Heart left ventricle (tissue), 16 donors: ENCODE results near the gene WNT11. TPM values are rescaled to one million over a fixed set of nuclear protein-coding genes. Genes with fewer than 3 reads are reported as not detected.

Source experiments
- ATAC-seq, 4 donors: fragments of 200-7000 bp; cut with Tn5 transposase; one replicate each; pipeline ENCODE4 v1.9.1; 2020 to 2022; ENCODE audit warnings: moderate library complexity in 4 of 4, mild to moderate bottlenecking in 3 of 4, moderate number of reproducible peaks in 1 of 4
- DNase-seq, 5 donors: peaks; one replicate each; pipeline ENCODE4 v3.0.0-alpha.2; 2020
- H3K27ac ChIP-seq, 12 donors: fragments of 200-600 bp; sonication (generic) in 4 of 12; one replicate each; pipeline versions ENCODE4 v1.5.0 to v1.8.0; 2016 to 2022; ENCODE audit warnings: mild to moderate bottlenecking in 2 of 12
- H3K27me3 ChIP-seq, 9 donors: fragments of 200-600 bp; sonication (generic) in 2 of 9; one replicate each; pipeline versions ENCODE4 v1.5.1 to v1.8.0; 2016 to 2022; ENCODE audit warnings: mild to moderate bottlenecking in 3 of 9
- H3K36me3 ChIP-seq, 9 donors: fragments of 200-600 bp; sonication (generic) in 2 of 9; one replicate each; pipeline versions ENCODE4 v1.5.0 to v1.8.0; 2018 to 2022; ENCODE audit warnings: mild to moderate bottlenecking in 2 of 9
- H3K4me1 ChIP-seq, 12 donors: fragments of 200-600 bp; sonication (generic) in 4 of 12; one replicate each; pipeline versions ENCODE4 v1.5.0 to v1.8.0; 2016 to 2022; ENCODE audit warnings: mild to moderate bottlenecking in 3 of 12
- H3K4me3 ChIP-seq, 12 donors: fragments of 200-600 bp; sonication (generic) in 4 of 12; one replicate each; pipeline versions ENCODE4 v1.5.0 to v1.8.0; 2017 to 2022; ENCODE audit warnings: mild to moderate bottlenecking in 9 of 12, moderate library complexity in 4 of 12
- H3K9me3 ChIP-seq, 12 donors: fragments of 200-600 bp; sonication (generic) in 4 of 12; one replicate each; pipeline versions ENCODE4 v1.5.0 to v1.8.0; 2016 to 2022; ENCODE audit warnings: mild to moderate bottlenecking in 1 of 12
- POLR2A ChIP-seq, 2 donors: fragments of 450-650 bp; IDR thresholded peaks; one replicate each; pipeline ENCODE4 v1.6.1; 2017; ENCODE audit warnings: antibody characterized with exemption in 2 of 2, mild to moderate bottlenecking in 2 of 2, moderate library complexity in 2 of 2
- WGBS, 4 donors: extraction: QIAGEN DNeasy Blood & Tissue Kit in 2 of 4; methylation state at CpG; one replicate each; pipeline versions ENCODE4 v1.1.5 to v1.1.7; 2013 to 2018; 5-methylcytosine and 5-hydroxymethylcytosine counted together
- intact Hi-C, 10 donors: fragments of 100-400 bp; cut with DNase I; formaldehyde crosslinking; loops; one replicate each; pipeline versions ENCODE4 v1.11.1 to v1.14.2; 2022
- polyA plus RNA-seq, 2 donors: library from polyadenylated mRNA; stranded (reverse); fragments of 200-250 nt; gene quantifications; one replicate each; pipeline ENCODE4 v1.2.3, GENCODE V29; 2013
- total RNA-seq, 9 donors: library from RNA; depleted of rRNA in 2 of 9; stranded (reverse); fragments of >200 nt in 2 of 9; fragmentation: NEBNext Ultra II Directional in 3 of 9; extraction: Animal tissue kit (Norgen Biotek cat#: 25700) in 3 of 9; gene quantifications; one replicate each; pipeline versions ENCODE4 v1.1.0 to v1.2.4, GENCODE V29; 2016 to 2023
- TF ChIP-seq, protein P1 (sequence below), 12 donors: fragments of 200-600 bp; sonication (generic) in 4 of 12; IDR thresholded peaks; one replicate each; pipeline versions ENCODE4 v1.5.0 to v1.8.0; 2018 to 2022; ENCODE audit warnings: antibody characterized with exemption in 12 of 12, mild to moderate bottlenecking in 5 of 12
- donor health status: ischemic (EF 13 %, LVEDD 7.1; RV severe dilation, severe dysfunction).
- donor health status: healthy with polysubstance abuse.
- donor health status: DM: no; HTN: yes; CAD: no.
- donor health status: DM: no; HTN: no; CAD: no.
- donor health status: ischemic (EF 25% LVEDD 6.9; RV normal size, moderate dysfunction).
- donor health status: ischemic (EF 25% LVEDD 5.7; RV mildly dilated, moderate dysfunction).
- donor health status: healthy.
- donor health status: DM: yes; HTN: yes; CAD: no.
- donor health status: ischemic (EF 35%, LVEDD 5.7; RV mildly dilated, moderate dysfunction).
- donor health status: nonischemic (EF 11% LVEDD 7.7; RV severe dilation, severe dysfunction).
- donor health status: DM: yes; HTN: yes; CAD: no.
- donor health status: PGD.
- donor health status: ischemic (EF 29% LVEDD 5.4; RV normal size, mild dysfunction).
- donor health status: nonischemic (EF 23%, LVEDD 6.1; RV moderate dilation, normal function).

Gene WNT11
- total and polyA plus RNA-seq, 11 donors = 3.8 to 20.9 (median 8.1) TPM

DNA sequence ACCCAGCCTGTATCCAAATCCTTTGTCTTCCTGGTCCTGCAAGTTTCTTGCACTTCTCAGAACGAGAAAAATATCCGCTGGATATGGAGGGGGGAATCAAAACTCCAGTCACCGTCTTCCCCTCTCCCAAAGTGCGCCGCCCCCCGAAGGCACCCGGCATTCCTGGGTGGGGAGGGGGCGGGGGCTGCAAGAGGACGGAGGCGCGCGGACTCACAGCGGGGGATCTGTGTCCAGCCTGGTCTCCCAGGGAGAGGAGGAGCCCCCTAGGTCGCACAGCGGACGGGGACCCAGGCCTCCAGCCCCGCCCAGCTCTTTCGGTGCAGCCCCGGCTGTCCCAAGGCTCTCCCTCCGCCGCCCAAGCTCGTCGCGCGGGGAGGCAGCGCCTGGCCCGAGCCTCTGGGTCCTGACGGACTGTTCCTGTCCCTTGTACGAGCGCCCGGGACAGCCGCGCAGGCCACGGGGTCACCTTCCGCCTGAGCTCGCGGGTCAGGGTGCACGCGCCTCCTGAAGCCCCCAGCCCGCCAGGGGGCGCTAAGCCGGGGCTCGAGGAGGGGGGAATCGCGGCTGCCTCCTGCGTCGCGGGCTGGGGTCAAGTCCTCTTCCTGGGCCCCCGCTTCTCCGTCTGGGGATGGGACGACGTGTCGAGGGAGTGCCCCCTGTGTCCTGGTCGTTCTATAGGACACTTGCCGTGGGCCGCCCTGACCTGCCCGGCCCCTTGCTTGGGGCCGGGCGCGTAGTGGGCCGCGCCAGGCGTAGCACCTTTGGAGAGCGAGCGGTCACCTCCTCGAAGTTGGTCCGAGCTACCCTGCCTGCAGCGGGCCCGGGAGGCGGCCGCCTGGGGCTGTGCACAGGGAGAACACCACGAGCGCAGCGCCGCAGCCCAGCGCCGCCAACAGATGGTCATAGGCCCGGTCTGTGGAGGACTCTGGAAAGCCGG is 2.4 kb upstream of the WNT11 start:
- peaks cover 0 to 75% (median 0%) of the 10 kb centered on the region in 9 donors for H3K27me3 ChIP-seq
- H3K27ac ChIP-seq = peak overlapping the region; percentile 20 to 84 (median 72)
- peaks cover 0 to 61% (median 34%) of the 10 kb centered on the region in 12 donors for H3K4me1 ChIP-seq
- intact Hi-C loops = loop anchor here (1.0 to 10.0 kb wide), 15 partner anchors 26 to 476 kb away; partner anchors contain the start of genes GVQW3 (in 2 of the 10), THAP12 (in 2 of the 10) and EMSY (in 1 of the 10)
- no peaks in the 10 kb centered on the region for H3K9me3 ChIP-seq
- 1 to 2% (median 1%) methylated on average over 48 to 79 of the region's 79 CpGs for WGBS, 4 donors
- TF ChIP-seq POLR2A (IDR thresholded peaks at IDR 0.05) = no peak
- TF ChIP-seq, protein P1, sequence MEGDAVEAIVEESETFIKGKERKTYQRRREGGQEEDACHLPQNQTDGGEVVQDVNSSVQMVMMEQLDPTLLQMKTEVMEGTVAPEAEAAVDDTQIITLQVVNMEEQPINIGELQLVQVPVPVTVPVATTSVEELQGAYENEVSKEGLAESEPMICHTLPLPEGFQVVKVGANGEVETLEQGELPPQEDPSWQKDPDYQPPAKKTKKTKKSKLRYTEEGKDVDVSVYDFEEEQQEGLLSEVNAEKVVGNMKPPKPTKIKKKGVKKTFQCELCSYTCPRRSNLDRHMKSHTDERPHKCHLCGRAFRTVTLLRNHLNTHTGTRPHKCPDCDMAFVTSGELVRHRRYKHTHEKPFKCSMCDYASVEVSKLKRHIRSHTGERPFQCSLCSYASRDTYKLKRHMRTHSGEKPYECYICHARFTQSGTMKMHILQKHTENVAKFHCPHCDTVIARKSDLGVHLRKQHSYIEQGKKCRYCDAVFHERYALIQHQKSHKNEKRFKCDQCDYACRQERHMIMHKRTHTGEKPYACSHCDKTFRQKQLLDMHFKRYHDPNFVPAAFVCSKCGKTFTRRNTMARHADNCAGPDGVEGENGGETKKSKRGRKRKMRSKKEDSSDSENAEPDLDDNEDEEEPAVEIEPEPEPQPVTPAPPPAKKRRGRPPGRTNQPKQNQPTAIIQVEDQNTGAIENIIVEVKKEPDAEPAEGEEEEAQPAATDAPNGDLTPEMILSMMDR (IDR thresholded peaks at IDR 0.05) = peak; percentile 85 to 98 (median 92)
- peak overlapping the region; percentile 45 to 82 (median 68) for H3K4me3 ChIP-seq
- DNase-seq = peak; percentile 79 to 91 (median 83)
- peak; percentile 43 to 70 (median 63) for ATAC-seq
- no peaks in the 10 kb centered on the region for H3K36me3 ChIP-seq

GRCh38 chr11:76207642-76208401 is 1.5 kb upstream of the WNT11 start:
- 2 to 4% (median 2%) methylated on average over 33 to 55 of the region's 55 CpGs for WGBS, 4 donors
- peaks cover 0 to 61% (median 34%) of the 10 kb centered on the region in 12 donors for H3K4me1 ChIP-seq
- H3K4me3 ChIP-seq = peak overlapping the region; percentile 45 to 82 (median 68)
- TF ChIP-seq POLR2A (IDR thresholded peaks at IDR 0.05) = no peak
- TF ChIP-seq, protein P1 (IDR thresholded peaks at IDR 0.05) = peak; percentile 96 to 99 (median 98)
- ATAC-seq = peak; percentile 61 to 80 (median 71)
- peaks cover 0 to 75% (median 0%) of the 10 kb centered on the region in 9 donors for H3K27me3 ChIP-seq
- H3K9me3 ChIP-seq = no peaks in the 10 kb centered on the region
- DNase-seq = peak; percentile 79 to 91 (median 84)
- no peaks in the 10 kb centered on the region for H3K36me3 ChIP-seq
- H3K27ac ChIP-seq = peak overlapping the region in 8 of 12 donors; percentile 55 to 84 (median 75)
- intact Hi-C loops = loop anchor here (1.0 to 10.0 kb wide), 18 partner anchors 27 to 477 kb away; partner anchors contain the start of genes GVQW3 (in 2 of the 10), THAP12 (in 2 of the 10) and EMSY (in 1 of the 10)

GRCh38 chr11:76206077-76206326 is 300 bp downstream of the WNT11 start:
- no peak overlapping the region for H3K27ac ChIP-seq
- no peak for ATAC-seq
- 17 to 29% (median 25%) methylated on average over 18 of the region's 18 CpGs; no CpG with 5 or more reads in 1 of the 4 donors for WGBS, 4 donors
- H3K4me3 ChIP-seq = peak overlapping the region; percentile 6 to 82 (median 68)
- peaks cover 0 to 58% (median 34%) of the 10 kb centered on the region in 12 donors for H3K4me1 ChIP-seq
- no peaks in the 10 kb centered on the region for H3K36me3 ChIP-seq
- DNase-seq = no peak
- H3K9me3 ChIP-seq = no peaks in the 10 kb centered on the region
- intact Hi-C loops = loop anchor here in 9 of 10 donors (2.0 to 10.0 kb wide), 14 partner anchors 111 to 479 kb away; partner anchors contain the start of genes GVQW3 (in 2 of the 9), THAP12 (in 2 of the 9) and EMSY (in 1 of the 9)
- peaks cover 0 to 58% (median 0%) of the 10 kb centered on the region in 9 donors for H3K27me3 ChIP-seq
- TF ChIP-seq, protein P1 (IDR thresholded peaks at IDR 0.05) = no peak
- no peak for TF ChIP-seq POLR2A (IDR thresholded peaks at IDR 0.05)
